HG02852 (cell line): ENCODE measurements around the gene PRDM2.

ENCODE experiments used
- ATAC-seq: cut with Tn5 transposase; IDR thresholded peaks from one replicate; pipeline ENCODE4 v1.9.1; 2021; ENCODE audit warnings: mild to moderate bottlenecking, moderate library complexity; ENCODE audit not compliant: unreplicated experiment

PRDM2 gene

GRCh38 chr1:13786541-13786940 lies 86.6 kb downstream of the PRDM2 start:
- no peak for ATAC-seq

DNA sequence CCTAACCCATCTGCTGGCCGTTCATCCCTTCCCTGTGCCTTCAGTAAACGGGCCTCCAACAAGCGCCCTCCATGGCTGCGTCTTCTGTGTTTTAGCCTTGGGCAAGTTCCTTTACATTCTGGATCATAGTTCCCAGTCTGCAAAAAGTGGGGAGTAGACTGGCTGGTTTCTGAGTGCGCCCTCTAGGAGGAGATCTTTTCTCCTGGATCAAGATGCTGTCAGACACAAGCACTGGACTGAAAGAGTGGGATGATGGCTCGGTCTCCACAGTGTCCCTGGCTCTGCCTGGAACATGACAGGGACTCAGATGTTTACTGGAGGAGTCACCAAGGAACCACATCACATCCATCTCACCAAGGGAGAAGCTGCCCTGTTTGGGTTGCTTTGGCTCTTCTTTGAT lies 88.8 kb downstream of the PRDM2 start:
- no peak for ATAC-seq

GRCh38 chr1:13790290-13791030 lies 90.5 kb downstream of the PRDM2 start:
- ATAC-seq = no peak

- no peak for ATAC-seq
Observed at GRCh38 chr1:13792419-13792818, 92.4 kb downstream of the PRDM2 start.

DNA sequence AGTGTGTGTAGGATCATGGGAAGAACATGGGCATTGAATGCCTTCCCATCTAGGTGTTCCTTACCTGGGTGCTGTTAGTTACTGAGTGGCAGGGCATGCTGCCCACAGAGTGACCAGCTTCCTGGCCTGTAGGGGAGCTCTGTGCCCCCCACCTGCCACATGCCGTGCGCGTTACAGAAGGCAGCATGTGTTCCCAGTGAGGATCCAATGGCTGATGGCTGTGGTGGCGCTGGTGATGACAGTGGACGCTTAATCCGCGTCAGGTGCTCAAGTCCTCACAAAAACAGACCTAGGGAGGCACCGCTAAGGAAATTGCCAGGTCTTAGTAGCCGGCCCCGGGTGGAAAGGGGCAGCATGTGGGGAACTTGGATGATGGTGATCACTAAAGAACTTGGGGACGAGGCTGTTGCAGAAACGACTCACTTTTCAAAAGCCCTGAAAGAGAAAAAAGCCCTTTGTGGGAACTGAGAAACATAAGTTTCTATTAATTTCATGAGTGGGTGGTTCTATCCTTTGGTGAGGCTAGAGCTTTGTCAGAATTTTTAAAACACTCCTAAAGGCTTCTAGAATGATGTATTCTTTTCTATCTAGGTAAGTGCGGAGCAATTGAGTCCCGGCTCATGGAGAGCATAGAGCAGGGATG lies 93.2 kb downstream of the PRDM2 start:
- no peak for ATAC-seq

DNA sequence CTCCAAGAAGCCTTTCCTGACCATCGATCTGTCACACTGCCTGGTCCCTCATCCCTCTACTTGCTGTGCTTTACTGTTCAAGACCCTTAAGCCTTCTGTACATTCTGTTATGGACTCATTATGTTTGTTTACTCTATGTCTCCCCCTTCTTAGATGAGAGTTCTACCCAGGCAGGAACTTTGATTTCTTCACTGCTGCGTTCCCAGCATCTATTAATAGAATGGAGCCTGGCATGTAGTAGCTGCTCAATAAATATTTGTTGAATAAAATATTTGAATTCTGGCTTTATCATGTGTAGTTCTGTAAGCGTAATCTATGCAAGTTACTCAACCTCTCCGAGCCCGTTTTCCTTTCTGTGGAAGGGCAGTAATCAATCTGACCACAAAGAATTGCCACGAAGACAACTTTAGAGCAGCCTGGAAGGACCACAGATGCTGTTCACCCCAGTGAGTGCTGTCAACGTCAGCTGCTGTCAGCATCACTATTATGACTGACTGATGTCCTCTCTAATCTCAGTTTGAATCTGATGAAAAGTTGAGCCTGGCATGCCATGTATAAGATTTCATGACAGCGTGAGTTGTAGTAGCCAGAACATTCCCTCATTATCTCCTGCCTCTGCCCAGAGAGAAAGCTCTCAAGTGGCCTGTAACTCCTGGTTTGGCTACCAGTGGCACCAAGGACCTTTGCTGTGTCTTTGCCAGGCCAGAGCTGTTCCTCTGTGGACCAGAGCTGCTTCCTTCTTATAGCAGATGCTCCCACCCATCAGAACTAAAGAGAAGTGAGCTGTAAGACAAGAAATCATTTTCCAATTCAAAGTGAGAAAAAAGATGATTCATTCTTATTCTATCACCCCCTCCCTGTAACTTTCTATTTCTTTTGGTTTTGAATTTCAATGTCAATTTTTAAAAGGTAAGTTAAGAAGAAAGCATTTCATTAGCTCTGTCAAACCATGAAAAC lies 94.5 kb downstream of the PRDM2 start:
- no peak for ATAC-seq

DNA sequence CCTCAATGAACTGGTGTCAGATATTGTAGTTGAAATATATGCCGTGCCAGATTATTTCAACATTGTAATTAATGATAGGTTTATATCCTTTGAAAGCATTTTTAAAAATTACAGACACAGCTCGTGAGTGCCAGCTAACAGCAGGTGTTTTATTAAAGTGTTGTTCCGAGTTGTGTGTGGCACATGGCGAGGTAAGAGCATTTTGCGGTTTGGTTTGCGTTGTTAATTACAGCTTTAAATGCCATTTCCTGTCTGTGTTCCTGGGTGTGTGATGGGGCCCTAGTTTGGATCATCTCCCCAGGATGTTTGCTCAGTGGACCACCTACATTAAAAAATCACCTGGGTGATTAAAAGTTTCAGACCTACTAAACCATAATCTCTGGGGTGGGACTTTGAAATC lies 97.4 kb downstream of the PRDM2 start:
- ATAC-seq = no peak

- no peak for ATAC-seq
Observed at GRCh38 chr1:13798120-13798519, 98.1 kb downstream of the PRDM2 start.

- ATAC-seq = no peak
Observed at GRCh38 chr1:13799502-13800283, 99.7 kb downstream of the PRDM2 start.

- no peak for ATAC-seq
Observed at GRCh38 chr1:13801232-13801631, 101.2 kb downstream of the PRDM2 start.

- no peak for ATAC-seq
Observed at GRCh38 chr1:13801655-13802486, 101.9 kb downstream of the PRDM2 start.

GRCh38 chr1:13802782-13803545 lies 103.0 kb downstream of the PRDM2 start:
- ATAC-seq = no peak

DNA sequence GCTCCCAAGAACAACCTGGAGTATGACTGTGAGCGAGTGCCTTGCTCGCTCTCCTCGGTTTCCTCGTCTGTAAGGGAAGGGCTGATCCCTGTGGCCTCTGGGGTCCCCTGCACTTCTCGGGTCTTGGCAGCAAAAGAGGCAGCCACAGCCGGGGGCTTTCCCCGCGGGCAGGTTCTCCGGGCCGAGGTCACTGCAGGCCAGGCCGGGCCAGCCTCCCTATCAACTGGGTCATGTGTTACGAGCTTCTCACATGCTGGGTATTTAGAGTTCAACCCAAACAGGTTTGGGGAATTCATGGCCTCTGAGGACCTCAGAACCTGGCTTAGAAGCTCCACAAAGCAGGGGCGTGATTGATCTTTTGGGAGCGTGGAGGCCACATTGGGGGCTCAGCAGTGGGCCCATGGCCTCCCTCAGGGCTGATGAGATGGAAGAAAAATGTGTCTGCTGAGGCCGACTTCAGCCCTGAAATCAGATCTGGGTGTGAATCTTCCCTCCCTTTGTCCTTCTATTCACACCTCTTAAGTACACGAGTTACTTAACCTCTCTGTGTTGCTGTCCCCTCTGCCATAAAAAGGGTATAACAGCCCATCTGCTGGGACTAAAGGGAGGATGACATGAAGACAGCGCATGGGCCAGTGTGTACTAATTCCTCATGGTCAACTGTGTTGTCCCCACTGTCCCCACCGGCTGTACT lies 103.7 kb downstream of the PRDM2 start:
- ATAC-seq = no peak

GRCh38 chr1:13804240-13804633 lies 104.2 kb downstream of the PRDM2 start:
- no peak for ATAC-seq

DNA sequence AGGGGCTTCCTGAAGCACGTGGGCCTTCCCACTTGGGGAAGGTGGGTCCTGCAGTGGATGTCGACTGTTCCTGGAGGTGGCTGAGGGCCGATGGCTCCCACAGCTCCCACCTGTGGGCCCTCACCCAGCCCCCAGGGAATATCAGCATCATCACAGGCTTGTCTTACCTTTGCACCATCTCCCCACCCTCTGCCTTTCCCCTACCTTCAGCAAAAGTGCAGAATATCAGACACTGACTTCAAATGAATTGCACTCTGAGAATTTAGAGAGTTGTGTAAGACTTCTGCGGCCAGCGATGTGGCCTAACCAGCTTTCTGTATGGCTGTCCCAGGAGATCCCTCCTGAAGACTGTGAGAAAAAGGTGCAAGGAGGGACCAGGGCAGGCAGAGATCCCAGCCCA lies 105.4 kb downstream of the PRDM2 start:
- ATAC-seq = no peak

GRCh38 chr1:13806108-13806507 lies 106.1 kb downstream of the PRDM2 start:
- no peak for ATAC-seq

DNA sequence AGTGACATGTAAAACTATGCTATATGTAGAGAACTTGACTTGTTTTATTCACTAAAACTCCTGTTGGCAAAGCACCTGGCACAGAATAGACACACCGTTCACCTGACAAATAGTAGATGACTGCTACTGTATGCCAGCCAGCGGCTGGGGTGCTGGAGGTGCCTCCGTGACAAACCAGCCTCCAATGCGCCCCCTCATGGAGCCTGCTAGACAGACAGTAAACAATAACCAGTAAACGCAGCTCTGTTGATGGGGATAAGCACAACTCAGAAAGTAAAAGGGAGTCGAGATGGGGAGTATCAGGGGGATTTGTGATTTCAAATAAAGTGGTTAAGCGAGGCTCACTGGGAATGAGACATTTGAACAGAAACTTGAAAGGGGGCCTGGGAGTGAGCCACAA lies 107.2 kb downstream of the PRDM2 start:
- no peak for ATAC-seq

DNA sequence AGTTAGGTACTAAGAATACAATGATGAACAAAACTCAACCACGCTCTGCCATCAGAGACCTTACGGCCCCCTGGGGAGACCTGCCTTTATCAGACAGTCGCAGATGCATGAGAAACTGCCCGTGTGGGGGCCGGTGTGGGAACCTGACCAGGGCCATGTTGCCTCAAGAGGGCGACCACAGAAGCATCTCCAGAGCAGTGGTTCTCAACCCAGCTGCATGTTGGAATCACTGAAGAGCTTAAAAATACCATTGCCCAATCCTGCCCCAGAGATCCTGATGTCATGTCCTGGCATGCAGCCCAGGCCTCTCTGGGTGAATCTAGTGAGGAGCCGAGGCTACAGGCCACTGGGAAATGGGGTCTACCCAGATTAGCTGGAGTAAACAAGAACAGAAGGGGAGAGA lies 108.7 kb downstream of the PRDM2 start:
- ATAC-seq = no peak
